ENCODE results near the gene SLC37A4.

GRCh38 chr11:119057000-119057769, 26.5 kb upstream of the SLC37A4 start, which contains the start of gene HYOU1:
- TF ChIP-seq CTCF (IDR thresholded peaks at IDR 0.05; ENCODE audit: low read depth, low read length, poor library complexity, severe bottlenecking) = peak; percentile 50
- TF ChIP-seq EZH2phosphoT487 (IDR thresholded peaks at IDR 0.05; ENCODE audit: borderline replicate concordance, low read length) = no peak

Measured in DOHH2 (cell line).